ENCODE data around the gene HAND2.

Gene HAND2

GRCh38 chr4:173545440-173545839, 15.4 kb upstream of the HAND2 start:
- H3K36me3 Mint-ChIP-seq (ENCODE audit: low read depth) = no peaks in the 10 kb centered on the region
- H3K27ac Mint-ChIP-seq = no peak overlapping the region
- H3K4me3 Mint-ChIP-seq = no peak overlapping the region
- no peaks in the 10 kb centered on the region for H3K9me3 Mint-ChIP-seq
- no peaks in the 10 kb centered on the region for H3K4me1 Mint-ChIP-seq (ENCODE audit: low read depth)
- H3K27me3 Mint-ChIP-seq = peaks cover 76% of the 10 kb centered on the region
- DNase-seq = no peak

GRCh38 chr4:173543266-173543665, 13.2 kb upstream of the HAND2 start:
- no peaks in the 10 kb centered on the region for H3K9me3 Mint-ChIP-seq
- no peaks in the 10 kb centered on the region for H3K36me3 Mint-ChIP-seq (ENCODE audit: low read depth)
- H3K27me3 Mint-ChIP-seq = peaks cover 79% of the 10 kb centered on the region
- DNase-seq = no peak
- peaks cover 10% of the 10 kb centered on the region for H3K4me1 Mint-ChIP-seq (ENCODE audit: low read depth)
- no peak overlapping the region for H3K27ac Mint-ChIP-seq
- no peak overlapping the region for H3K4me3 Mint-ChIP-seq

- H3K9me3 Mint-ChIP-seq = no peaks in the 10 kb centered on the region
- DNase-seq = no peak
- H3K4me1 Mint-ChIP-seq (ENCODE audit: low read depth) = peaks cover 10% of the 10 kb centered on the region
- H3K4me3 Mint-ChIP-seq = no peak overlapping the region
- H3K27ac Mint-ChIP-seq = no peak overlapping the region
- H3K27me3 Mint-ChIP-seq = peaks cover 88% of the 10 kb centered on the region
- no peaks in the 10 kb centered on the region for H3K36me3 Mint-ChIP-seq (ENCODE audit: low read depth)
Measured at GRCh38 chr4:173539986-173540385, 10.0 kb upstream of the HAND2 start.

GRCh38 chr4:173538909-173539445, 8.9 kb upstream of the HAND2 start:
- H3K27me3 Mint-ChIP-seq = peaks cover 91% of the 10 kb centered on the region
- peak overlapping the region; percentile 68 for H3K4me3 Mint-ChIP-seq
- no peak overlapping the region for H3K27ac Mint-ChIP-seq
- peaks cover 10% of the 10 kb centered on the region for H3K4me1 Mint-ChIP-seq (ENCODE audit: low read depth)
- no peak for DNase-seq
- H3K9me3 Mint-ChIP-seq = no peaks in the 10 kb centered on the region
- no peaks in the 10 kb centered on the region for H3K36me3 Mint-ChIP-seq (ENCODE audit: low read depth)

GRCh38 chr4:173538148-173538908, 8.3 kb upstream of the HAND2 start:
- Mint-ChIP-seq H3K27ac (no peak overlapping the region), H3K4me3 (peak overlapping the region; percentile 68), H3K9me3 (no peaks in the 10 kb centered on the region), H3K27me3 (peaks cover 91% of the 10 kb centered on the region), H3K36me3 (ENCODE audit: low read depth) (no peaks in the 10 kb centered on the region), H3K4me1 (ENCODE audit: low read depth) (peaks cover 10% of the 10 kb centered on the region)
- peak; percentile 44 for DNase-seq

GRCh38 chr4:173537613-173538147, 7.7 kb upstream of the HAND2 start:
- DNase-seq = no peak
- H3K4me1 Mint-ChIP-seq (ENCODE audit: low read depth) = peaks cover 10% of the 10 kb centered on the region
- peaks cover 95% of the 10 kb centered on the region for H3K27me3 Mint-ChIP-seq
- H3K4me3 Mint-ChIP-seq = peak overlapping the region; percentile 68
- no peaks in the 10 kb centered on the region for H3K36me3 Mint-ChIP-seq (ENCODE audit: low read depth)
- H3K27ac Mint-ChIP-seq = no peak overlapping the region
- no peaks in the 10 kb centered on the region for H3K9me3 Mint-ChIP-seq

GRCh38 chr4:173536808-173537429, 6.9 kb upstream of the HAND2 start:
- peaks cover 99% of the 10 kb centered on the region for H3K27me3 Mint-ChIP-seq
- H3K9me3 Mint-ChIP-seq = peaks cover 2% of the 10 kb centered on the region
- H3K4me1 Mint-ChIP-seq (ENCODE audit: low read depth) = peaks cover 10% of the 10 kb centered on the region
- no peak overlapping the region for H3K4me3 Mint-ChIP-seq
- H3K36me3 Mint-ChIP-seq (ENCODE audit: low read depth) = no peaks in the 10 kb centered on the region
- H3K27ac Mint-ChIP-seq = no peak overlapping the region
- no peak for DNase-seq

GRCh38 chr4:173535957-173536356, 5.9 kb upstream of the HAND2 start:
- Mint-ChIP-seq H3K36me3 (ENCODE audit: low read depth) (no peaks in the 10 kb centered on the region), H3K9me3 (peaks cover 2% of the 10 kb centered on the region), H3K4me1 (ENCODE audit: low read depth) (peaks cover 12% of the 10 kb centered on the region), H3K4me3 (no peak overlapping the region), H3K27me3 (peaks cover 99% of the 10 kb centered on the region), H3K27ac (no peak overlapping the region)
- no peak for DNase-seq

- no peak for DNase-seq
- H3K4me1 Mint-ChIP-seq (ENCODE audit: low read depth) = peaks cover 16% of the 10 kb centered on the region
- H3K27ac Mint-ChIP-seq = no peak overlapping the region
- peaks cover 2% of the 10 kb centered on the region for H3K9me3 Mint-ChIP-seq
- H3K36me3 Mint-ChIP-seq (ENCODE audit: low read depth) = no peaks in the 10 kb centered on the region
- H3K27me3 Mint-ChIP-seq = peaks cover 100% of the 10 kb centered on the region
- H3K4me3 Mint-ChIP-seq = no peak overlapping the region
Measured at GRCh38 chr4:173535165-173535902, 5.3 kb upstream of the HAND2 start.

GRCh38 chr4:173534434-173534833, 4.4 kb upstream of the HAND2 start:
- Mint-ChIP-seq H3K4me3 (no peak overlapping the region), H3K36me3 (ENCODE audit: low read depth) (no peaks in the 10 kb centered on the region), H3K9me3 (peaks cover 2% of the 10 kb centered on the region), H3K4me1 (ENCODE audit: low read depth) (peaks cover 20% of the 10 kb centered on the region), H3K27ac (no peak overlapping the region), H3K27me3 (peaks cover 100% of the 10 kb centered on the region)
- no peak for DNase-seq

GRCh38 chr4:173532725-173533511, 2.9 kb upstream of the HAND2 start:
- Mint-ChIP-seq H3K4me1 (ENCODE audit: low read depth) (peaks cover 19% of the 10 kb centered on the region), H3K4me3 (no peak overlapping the region), H3K36me3 (ENCODE audit: low read depth) (no peaks in the 10 kb centered on the region), H3K9me3 (peaks cover 2% of the 10 kb centered on the region), H3K27ac (no peak overlapping the region), H3K27me3 (peaks cover 94% of the 10 kb centered on the region)
- DNase-seq = no peak

- Mint-ChIP-seq H3K4me3 (no peak overlapping the region), H3K27ac (no peak overlapping the region), H3K4me1 (ENCODE audit: low read depth) (peaks cover 21% of the 10 kb centered on the region), H3K9me3 (peaks cover 5% of the 10 kb centered on the region), H3K27me3 (peaks cover 94% of the 10 kb centered on the region), H3K36me3 (ENCODE audit: low read depth) (no peaks in the 10 kb centered on the region)
- DNase-seq = no peak
Measured at GRCh38 chr4:173531086-173531965, 1.3 kb upstream of the HAND2 start.

All from activated T-cell treated with anti-CD3 and anti-CD28 coated beads, Interleukin-2, amount 50 U/mL, for 24 hours (primary cell).